ENCODE measurements around the gene BTN3A1. TPM values are rescaled to one million over a fixed set of nuclear protein-coding genes. Genes with fewer than 3 reads are reported as not detected.

BTN3A1 gene
- total and polyA plus RNA-seq, 2 of the 8 experiments (the other 6 are each of a cell fraction or from before 2014, with no cell fraction given), result 4.7 to 5.6 TPM

- ChIA-PET POLR2A (ENCODE audit: partially characterized antibody) (interaction anchor here (0.8 kb wide), 1 partner anchor 10 kb away, joined by 4 read pairs; no protein-coding TSS in a partner anchor), CTCF (ENCODE audit: partially characterized antibody) (interaction anchor here (1.0 kb wide), 1 partner anchor 89 kb away, joined by 4 read pairs; no protein-coding TSS in a partner anchor)
- H2BK20ac ChIP-seq (ENCODE audit: low read length), result no peak overlapping the region
- FAIRE-seq (no peak), DNase-seq (ENCODE audit: low read depth in 1 of 2, low spot score in 2 of 2) (no peak)
- H2BK15ac ChIP-seq (ENCODE audit: low read length), result no peak overlapping the region
- no peak overlapping the region for H3K4ac ChIP-seq (replicated peaks; ENCODE audit: insufficient read length, low read depth, low read length)
- no peak overlapping the region for H3K4me2 ChIP-seq (ENCODE audit: insufficient read depth in 1 of 2, low read depth in 2 of 2, low read length in 2 of 2)
- H4K5ac ChIP-seq (ENCODE audit: insufficient read length, low read depth, low read length), result no peak overlapping the region
- no peak overlapping the region for H2BK120ac ChIP-seq (replicated peaks; ENCODE audit: low read depth, low read length)
- H3K9ac ChIP-seq (replicated peaks in 1 of 4; ENCODE audit: extremely low read depth in 1 of 4, low read depth in 3 of 4, low read length in 3 of 4), result no peak overlapping the region
- H3K23me2 ChIP-seq (ENCODE audit: low read depth, low read length), result no peaks in the 10 kb centered on the region
- no peaks in the 10 kb centered on the region for H4K20me1 ChIP-seq (replicated peaks in 1 of 2; ENCODE audit: control insufficient read depth in 1 of 2, insufficient read depth in 2 of 2, low read length in 2 of 2)
- H3K23ac ChIP-seq (ENCODE audit: insufficient read length), result no peak overlapping the region
- 88% methylated on average over 5 of the region's 5 CpGs; no CpG with 5 or more reads in 1 of the 2 experiments for WGBS, 2 experiments (ENCODE audit: extremely low coverage in 1 of 2, insufficient coverage in 1 of 2, insufficient read length in 1 of 2, insufficient replicate concordance in 2 of 2, low coverage in 1 of 2, low lambda C conversion rate in 2 of 2, missing lambda C conversion rate in 1 of 2)
- H2AK5ac ChIP-seq (ENCODE audit: low read depth, low read length), result no peak overlapping the region
- no peak overlapping the region for H3K18ac ChIP-seq (ENCODE audit: extremely low read depth, low read length)
- H3K27ac ChIP-seq (ENCODE audit: low read depth, low read length), result no peak overlapping the region
- no peaks in the 10 kb centered on the region for H3K4me1 ChIP-seq (replicated peaks in 1 of 4; ENCODE audit: control insufficient read depth in 3 of 4, insufficient read depth in 4 of 4, low read length in 3 of 4)
- no peak overlapping the region for H4K91ac ChIP-seq (replicated peaks; ENCODE audit: insufficient read length, low read length)
- H3K14ac ChIP-seq (ENCODE audit: insufficient read length), result no peak overlapping the region
- no peak overlapping the region for H3K4me3 ChIP-seq (ENCODE audit: extremely low read depth in 1 of 4, insufficient read depth in 2 of 4, low read depth in 3 of 4, low read length in 4 of 4)
- no peaks in the 10 kb centered on the region for H3K79me1 ChIP-seq (ENCODE audit: low read depth, low read length)
- H3K79me2 ChIP-seq (ENCODE audit: control insufficient read depth in 1 of 2, insufficient read depth in 2 of 2, low read length in 2 of 2), result no peaks in the 10 kb centered on the region
- H3K27me3 ChIP-seq (replicated peaks in 1 of 4; ENCODE audit: control insufficient read depth in 3 of 4, extremely low read depth in 1 of 4, insufficient read depth in 3 of 4, low read length in 3 of 4), result no peaks in the 10 kb centered on the region
- H4K8ac ChIP-seq (ENCODE audit: extremely low read depth, insufficient read depth, low read length), result no peak overlapping the region
- H3K9me3 ChIP-seq (ENCODE audit: insufficient read depth in 2 of 2, low read depth in 1 of 2, low read length in 1 of 2), result peaks cover 9 to 12% of the 10 kb centered on the region in 2 experiments; a peak in 3 of 4 replicates
- no peak overlapping the region for H2BK12ac ChIP-seq (ENCODE audit: low read depth, low read length)
- no peak overlapping the region for H3K56ac ChIP-seq (replicated peaks; ENCODE audit: insufficient read length, low read depth, low read length)
- TF ChIP-seq NRF1 (IDR thresholded peaks at IDR 0.05; ENCODE audit: low read depth, low read length) (no peak), MAX (IDR thresholded peaks at IDR 0.05) (no peak), BRCA1 (IDR thresholded peaks at IDR 0.05; ENCODE audit: low read depth, low read length) (no peak), POLR2A (IDR thresholded peaks at IDR 0.05; ENCODE audit: control extremely low read depth in 1 of 2, low read depth in 2 of 2, low read length in 2 of 2) (no peak), KDM1A (IDR thresholded peaks at IDR 0.05; ENCODE audit: borderline replicate concordance, low read length) (no peak), ASH2L (IDR thresholded peaks at IDR 0.05; ENCODE audit: low read length) (no peak), GABPA (IDR thresholded peaks at IDR 0.05; ENCODE audit: borderline replicate concordance, insufficient read depth, low read length) (no peak), RFX5 (IDR thresholded peaks at IDR 0.05; ENCODE audit: borderline replicate concordance, low read depth, low read length) (no peak)
- H3K36me3 ChIP-seq (ENCODE audit: control insufficient read depth in 2 of 4, insufficient read depth in 4 of 4, low read length in 3 of 4), result peaks cover 0 to 24% (median 6%) of the 10 kb centered on the region in 4 experiments; a peak in 6 of 8 replicates
- H2AFZ ChIP-seq (ENCODE audit: low read length), result no peak overlapping the region
- no peak overlapping the region for H2BK5ac ChIP-seq (ENCODE audit: low read depth, low read length)
Measured at GRCh38 chr6:26430787-26431186, 28.7 kb downstream of the BTN3A1 start.

All from H1 (cell line).